ENCODE measurements around the gene LIN37. TPM values are rescaled to one million over a fixed set of nuclear protein-coding genes. Genes with fewer than 3 reads are reported as not detected.
"Not testable (repeated sequence)": the region's sequence is repeated elsewhere in the genome, so short reads cannot be mapped to it uniquely, and the experiment has no call there.

Gene LIN37
- total and polyA plus RNA-seq, 4 donors, result 2.6 to 7.0 (median 6.1) TPM

DNA sequence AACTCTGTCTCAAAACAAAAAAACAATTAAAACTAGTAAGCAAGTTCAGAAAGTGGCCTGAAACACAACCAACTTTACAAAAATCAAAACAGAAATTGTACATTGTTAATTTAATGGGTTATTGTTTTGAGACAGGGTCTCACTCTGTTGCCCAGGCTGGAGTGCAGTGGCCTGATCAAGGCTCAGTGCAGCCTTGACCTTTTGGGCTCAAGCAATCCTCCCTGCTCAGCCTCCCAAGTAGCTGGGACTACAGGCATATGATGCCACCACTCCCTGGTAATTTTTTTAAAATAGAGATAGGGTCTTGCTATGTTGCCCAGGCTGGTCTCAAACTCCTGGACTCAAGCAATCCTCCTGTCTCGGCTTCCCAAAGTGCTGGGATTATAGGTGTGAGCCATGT, 47.2 kb downstream of the LIN37 start:
- H3K4me1 ChIP-seq (ENCODE audit: control insufficient read depth in 4 of 4, insufficient read depth in 4 of 4, low read length in 3 of 4); H3K27me3 ChIP-seq (ENCODE audit: control insufficient read depth in 4 of 4, insufficient read depth in 4 of 4, low read length in 3 of 4); H3K9me3 ChIP-seq (ENCODE audit: control insufficient read depth in 4 of 4, low read length in 3 of 4); H3K36me3 ChIP-seq (ENCODE audit: control insufficient read depth in 4 of 4, insufficient read depth in 3 of 4, low read depth in 1 of 4, low read length in 3 of 4); DNase-seq (ENCODE audit: low spot score); H3K9ac ChIP-seq (ENCODE audit: low read depth in 1 of 2, low read length in 2 of 2); H3K4me3 ChIP-seq (ENCODE audit: low read depth in 1 of 3, low read length in 3 of 3); H3K27ac ChIP-seq (ENCODE audit: low read depth in 1 of 2, low read length in 2 of 2): not testable (repeated sequence)
- WGBS, result 75% methylated on average over 1 of the region's 1 CpG

DNA sequence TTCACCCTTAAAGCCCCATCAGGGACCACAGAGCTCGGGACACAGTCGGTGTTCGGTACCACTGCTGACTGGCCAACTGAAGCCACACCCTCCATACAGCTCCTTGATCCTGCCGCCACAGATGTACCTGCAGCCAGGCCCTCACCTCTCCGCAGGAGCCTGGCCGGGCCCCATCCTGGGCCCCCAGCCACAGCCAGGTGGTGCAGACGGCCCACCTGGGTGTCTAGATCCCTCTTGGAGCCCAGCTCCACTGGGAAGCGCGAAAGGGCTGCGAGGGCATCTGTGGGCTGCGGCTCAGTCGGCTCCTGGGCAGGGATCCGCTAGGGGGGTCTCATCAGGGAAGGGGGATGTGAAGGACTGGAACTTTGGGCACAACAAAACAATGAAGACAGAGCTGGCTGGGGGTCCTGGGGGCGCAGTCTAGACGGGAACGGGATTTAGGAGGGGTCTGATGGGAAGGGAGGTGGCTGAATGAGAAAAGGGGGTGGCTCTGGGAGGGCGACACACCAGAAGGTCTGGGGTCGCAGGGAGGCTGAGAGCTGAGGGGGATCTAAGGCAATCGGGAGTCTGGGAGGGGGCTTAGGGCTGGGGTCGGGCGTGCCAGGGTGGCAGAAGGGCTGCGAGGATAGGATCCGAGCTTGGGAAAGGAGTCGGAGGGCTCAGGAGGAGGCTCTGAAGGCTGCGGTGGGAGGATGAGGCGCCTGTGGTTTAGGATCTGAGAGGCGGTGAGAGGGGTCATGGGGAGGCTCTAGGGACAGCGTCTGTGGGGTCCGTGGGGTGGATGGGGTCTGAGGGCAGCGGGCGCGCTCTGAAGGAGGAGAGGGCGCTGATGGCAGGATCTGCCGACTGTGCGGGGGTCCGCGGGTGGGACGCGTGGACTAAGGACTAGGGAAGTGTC, 48.5 kb downstream of the LIN37 start:
- H3K4me1 ChIP-seq (ENCODE audit: control insufficient read depth in 4 of 4, insufficient read depth in 4 of 4, low read length in 3 of 4), result peaks cover 0 to 4% (median 2%) of the 10 kb centered on the region in 4 donors
- H3K27ac ChIP-seq (ENCODE audit: low read depth in 1 of 2, low read length in 2 of 2), result no peak overlapping the region
- H3K9me3 ChIP-seq (ENCODE audit: control insufficient read depth in 4 of 4, low read length in 3 of 4), result no peaks in the 10 kb centered on the region
- peaks cover 0 to under 1% (median 0%) of the 10 kb centered on the region in 4 donors for H3K36me3 ChIP-seq (ENCODE audit: control insufficient read depth in 4 of 4, insufficient read depth in 3 of 4, low read depth in 1 of 4, low read length in 3 of 4)
- TF ChIP-seq, protein P1, sequence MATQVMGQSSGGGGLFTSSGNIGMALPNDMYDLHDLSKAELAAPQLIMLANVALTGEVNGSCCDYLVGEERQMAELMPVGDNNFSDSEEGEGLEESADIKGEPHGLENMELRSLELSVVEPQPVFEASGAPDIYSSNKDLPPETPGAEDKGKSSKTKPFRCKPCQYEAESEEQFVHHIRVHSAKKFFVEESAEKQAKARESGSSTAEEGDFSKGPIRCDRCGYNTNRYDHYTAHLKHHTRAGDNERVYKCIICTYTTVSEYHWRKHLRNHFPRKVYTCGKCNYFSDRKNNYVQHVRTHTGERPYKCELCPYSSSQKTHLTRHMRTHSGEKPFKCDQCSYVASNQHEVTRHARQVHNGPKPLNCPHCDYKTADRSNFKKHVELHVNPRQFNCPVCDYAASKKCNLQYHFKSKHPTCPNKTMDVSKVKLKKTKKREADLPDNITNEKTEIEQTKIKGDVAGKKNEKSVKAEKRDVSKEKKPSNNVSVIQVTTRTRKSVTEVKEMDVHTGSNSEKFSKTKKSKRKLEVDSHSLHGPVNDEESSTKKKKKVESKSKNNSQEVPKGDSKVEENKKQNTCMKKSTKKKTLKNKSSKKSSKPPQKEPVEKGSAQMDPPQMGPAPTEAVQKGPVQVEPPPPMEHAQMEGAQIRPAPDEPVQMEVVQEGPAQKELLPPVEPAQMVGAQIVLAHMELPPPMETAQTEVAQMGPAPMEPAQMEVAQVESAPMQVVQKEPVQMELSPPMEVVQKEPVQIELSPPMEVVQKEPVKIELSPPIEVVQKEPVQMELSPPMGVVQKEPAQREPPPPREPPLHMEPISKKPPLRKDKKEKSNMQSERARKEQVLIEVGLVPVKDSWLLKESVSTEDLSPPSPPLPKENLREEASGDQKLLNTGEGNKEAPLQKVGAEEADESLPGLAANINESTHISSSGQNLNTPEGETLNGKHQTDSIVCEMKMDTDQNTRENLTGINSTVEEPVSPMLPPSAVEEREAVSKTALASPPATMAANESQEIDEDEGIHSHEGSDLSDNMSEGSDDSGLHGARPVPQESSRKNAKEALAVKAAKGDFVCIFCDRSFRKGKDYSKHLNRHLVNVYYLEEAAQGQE (IDR thresholded peaks at IDR 0.05), result no peak
- TF ChIP-seq SP1 (IDR thresholded peaks at IDR 0.05), result no peak
- no peak for TF ChIP-seq GABPA (IDR thresholded peaks at IDR 0.05 in 1 of 2, conservative IDR thresholded peaks at IDR 0.05 in 1 of 2)
- no peak for TF ChIP-seq FOXA1 (IDR thresholded peaks at IDR 0.05)
- TF ChIP-seq, protein P2, sequence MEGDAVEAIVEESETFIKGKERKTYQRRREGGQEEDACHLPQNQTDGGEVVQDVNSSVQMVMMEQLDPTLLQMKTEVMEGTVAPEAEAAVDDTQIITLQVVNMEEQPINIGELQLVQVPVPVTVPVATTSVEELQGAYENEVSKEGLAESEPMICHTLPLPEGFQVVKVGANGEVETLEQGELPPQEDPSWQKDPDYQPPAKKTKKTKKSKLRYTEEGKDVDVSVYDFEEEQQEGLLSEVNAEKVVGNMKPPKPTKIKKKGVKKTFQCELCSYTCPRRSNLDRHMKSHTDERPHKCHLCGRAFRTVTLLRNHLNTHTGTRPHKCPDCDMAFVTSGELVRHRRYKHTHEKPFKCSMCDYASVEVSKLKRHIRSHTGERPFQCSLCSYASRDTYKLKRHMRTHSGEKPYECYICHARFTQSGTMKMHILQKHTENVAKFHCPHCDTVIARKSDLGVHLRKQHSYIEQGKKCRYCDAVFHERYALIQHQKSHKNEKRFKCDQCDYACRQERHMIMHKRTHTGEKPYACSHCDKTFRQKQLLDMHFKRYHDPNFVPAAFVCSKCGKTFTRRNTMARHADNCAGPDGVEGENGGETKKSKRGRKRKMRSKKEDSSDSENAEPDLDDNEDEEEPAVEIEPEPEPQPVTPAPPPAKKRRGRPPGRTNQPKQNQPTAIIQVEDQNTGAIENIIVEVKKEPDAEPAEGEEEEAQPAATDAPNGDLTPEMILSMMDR (IDR thresholded peaks at IDR 0.05; ENCODE audit: low read depth, low read length, missing input control), result no peak
- TF ChIP-seq HNF4A (conservative IDR thresholded peaks at IDR 0.05), result no peak
- TF ChIP-seq EGR1 (IDR thresholded peaks at IDR 0.05; ENCODE audit: low read depth in 2 of 2), result no peak
- no peak for TF ChIP-seq RAD21 (IDR thresholded peaks at IDR 0.05)
- TF ChIP-seq, protein P3, sequence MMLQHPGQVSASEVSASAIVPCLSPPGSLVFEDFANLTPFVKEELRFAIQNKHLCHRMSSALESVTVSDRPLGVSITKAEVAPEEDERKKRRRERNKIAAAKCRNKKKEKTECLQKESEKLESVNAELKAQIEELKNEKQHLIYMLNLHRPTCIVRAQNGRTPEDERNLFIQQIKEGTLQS (IDR thresholded peaks at IDR 0.05), result no peak
- no peak for TF ChIP-seq TAF1 (conservative IDR thresholded peaks at IDR 0.05)
- no peak for TF ChIP-seq YY1 (IDR thresholded peaks at IDR 0.05)
- TF ChIP-seq, protein P4, sequence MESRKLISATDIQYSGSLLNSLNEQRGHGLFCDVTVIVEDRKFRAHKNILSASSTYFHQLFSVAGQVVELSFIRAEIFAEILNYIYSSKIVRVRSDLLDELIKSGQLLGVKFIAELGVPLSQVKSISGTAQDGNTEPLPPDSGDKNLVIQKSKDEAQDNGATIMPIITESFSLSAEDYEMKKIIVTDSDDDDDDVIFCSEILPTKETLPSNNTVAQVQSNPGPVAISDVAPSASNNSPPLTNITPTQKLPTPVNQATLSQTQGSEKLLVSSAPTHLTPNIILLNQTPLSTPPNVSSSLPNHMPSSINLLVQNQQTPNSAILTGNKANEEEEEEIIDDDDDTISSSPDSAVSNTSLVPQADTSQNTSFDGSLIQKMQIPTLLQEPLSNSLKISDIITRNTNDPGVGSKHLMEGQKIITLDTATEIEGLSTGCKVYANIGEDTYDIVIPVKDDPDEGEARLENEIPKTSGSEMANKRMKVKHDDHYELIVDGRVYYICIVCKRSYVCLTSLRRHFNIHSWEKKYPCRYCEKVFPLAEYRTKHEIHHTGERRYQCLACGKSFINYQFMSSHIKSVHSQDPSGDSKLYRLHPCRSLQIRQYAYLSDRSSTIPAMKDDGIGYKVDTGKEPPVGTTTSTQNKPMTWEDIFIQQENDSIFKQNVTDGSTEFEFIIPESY (IDR thresholded peaks at IDR 0.05), result no peak
- no peak for TF ChIP-seq RXRA (IDR thresholded peaks at IDR 0.05)
- TF ChIP-seq JUND (IDR thresholded peaks at IDR 0.05), result no peak
- no peaks in the 10 kb centered on the region for H3K27me3 ChIP-seq (ENCODE audit: control insufficient read depth in 4 of 4, insufficient read depth in 4 of 4, low read length in 3 of 4)
- H3K9ac ChIP-seq (ENCODE audit: low read depth in 1 of 2, low read length in 2 of 2), result no peak overlapping the region
- H3K4me3 ChIP-seq (ENCODE audit: low read depth in 1 of 3, low read length in 3 of 3), result no peak overlapping the region
- no peak for DNase-seq (ENCODE audit: low spot score)
- 13% methylated on average over 39 of the region's 39 CpGs for WGBS

Data from liver (tissue), 9 donors.